Measurements from ENCODE around the gene NAA25. TPM values are rescaled to one million over a fixed set of nuclear protein-coding genes. Genes with fewer than 3 reads are reported as not detected.
A peak's percentile ranks its signal among the peaks of the same experiment; 100 is the strongest.

NAA25 gene
- total RNA-seq, 2 donors from 2014 or later, result 15.5 to 24.0 TPM

GRCh38 chr12:112031472-112031871 lies 77.1 kb downstream of the NAA25 start:
- Histone ChIP-seq H3K27me3 (replicated peaks; ENCODE audit: insufficient read depth) (no peaks in the 10 kb centered on the region), H3K4me3 (no peak overlapping the region), H3K27ac (no peak overlapping the region), H3K9me3 (no peaks in the 10 kb centered on the region), H3K4me1 (replicated peaks) (no peaks in the 10 kb centered on the region), H3K36me3 (peaks cover 0 to 4% of the 10 kb centered on the region in 2 donors)
- no peak for DNase-seq (ENCODE audit: low spot score)
- 88% methylated on average over 2 of the region's 2 CpGs for WGBS
- intact Hi-C loops (cut with DNase I), result no loop called here
- TF ChIP-seq POLR2AphosphoS5 (IDR thresholded peaks at IDR 0.05), result no peak
- TF ChIP-seq POLR2A (IDR thresholded peaks at IDR 0.05), result no peak
- TF ChIP-seq, protein P1, sequence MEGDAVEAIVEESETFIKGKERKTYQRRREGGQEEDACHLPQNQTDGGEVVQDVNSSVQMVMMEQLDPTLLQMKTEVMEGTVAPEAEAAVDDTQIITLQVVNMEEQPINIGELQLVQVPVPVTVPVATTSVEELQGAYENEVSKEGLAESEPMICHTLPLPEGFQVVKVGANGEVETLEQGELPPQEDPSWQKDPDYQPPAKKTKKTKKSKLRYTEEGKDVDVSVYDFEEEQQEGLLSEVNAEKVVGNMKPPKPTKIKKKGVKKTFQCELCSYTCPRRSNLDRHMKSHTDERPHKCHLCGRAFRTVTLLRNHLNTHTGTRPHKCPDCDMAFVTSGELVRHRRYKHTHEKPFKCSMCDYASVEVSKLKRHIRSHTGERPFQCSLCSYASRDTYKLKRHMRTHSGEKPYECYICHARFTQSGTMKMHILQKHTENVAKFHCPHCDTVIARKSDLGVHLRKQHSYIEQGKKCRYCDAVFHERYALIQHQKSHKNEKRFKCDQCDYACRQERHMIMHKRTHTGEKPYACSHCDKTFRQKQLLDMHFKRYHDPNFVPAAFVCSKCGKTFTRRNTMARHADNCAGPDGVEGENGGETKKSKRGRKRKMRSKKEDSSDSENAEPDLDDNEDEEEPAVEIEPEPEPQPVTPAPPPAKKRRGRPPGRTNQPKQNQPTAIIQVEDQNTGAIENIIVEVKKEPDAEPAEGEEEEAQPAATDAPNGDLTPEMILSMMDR (IDR thresholded peaks at IDR 0.05), result no peak

DNA sequence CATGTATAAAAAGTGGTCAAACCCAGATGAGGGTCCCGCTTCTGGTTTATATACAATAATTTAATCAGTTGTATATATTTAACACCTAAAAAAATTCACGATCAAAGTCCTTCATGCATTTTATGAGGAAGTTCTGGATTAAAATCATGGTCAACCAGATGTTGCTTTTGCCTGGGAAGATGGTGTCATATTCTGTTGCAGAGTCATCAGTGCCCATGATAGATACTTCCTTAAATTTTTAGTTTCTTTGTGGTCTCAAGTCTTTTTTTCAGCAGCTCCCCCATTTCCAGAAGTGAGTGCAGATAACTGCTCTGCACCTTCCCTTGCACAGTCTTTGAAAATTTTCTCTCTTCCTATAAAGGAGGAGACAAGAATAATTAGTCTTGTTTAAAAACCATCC lies 79.3 kb downstream of the NAA25 start:
- 94% methylated on average over 2 of the region's 2 CpGs for WGBS
- H3K4me1 ChIP-seq (replicated peaks), result no peaks in the 10 kb centered on the region
- intact Hi-C loops (cut with DNase I), result no loop called here
- no peaks in the 10 kb centered on the region for H3K27me3 ChIP-seq (replicated peaks; ENCODE audit: insufficient read depth)
- peaks cover 0 to 4% of the 10 kb centered on the region in 2 donors for H3K36me3 ChIP-seq
- no peak for DNase-seq (ENCODE audit: low spot score)
- H3K4me3 ChIP-seq, result no peak overlapping the region
- H3K27ac ChIP-seq, result no peak overlapping the region
- TF ChIP-seq, protein P1 (IDR thresholded peaks at IDR 0.05), result no peak
- TF ChIP-seq POLR2A (IDR thresholded peaks at IDR 0.05) (no peak), POLR2AphosphoS5 (IDR thresholded peaks at IDR 0.05) (no peak)
- no peaks in the 10 kb centered on the region for H3K9me3 ChIP-seq

- Histone ChIP-seq H3K4me3 (no peak overlapping the region), H3K36me3 (peaks cover 0 to 4% of the 10 kb centered on the region in 2 donors), H3K27me3 (replicated peaks; ENCODE audit: insufficient read depth) (no peaks in the 10 kb centered on the region), H3K27ac (no peak overlapping the region), H3K9me3 (no peaks in the 10 kb centered on the region), H3K4me1 (replicated peaks) (no peaks in the 10 kb centered on the region)
- TF ChIP-seq POLR2AphosphoS5 (IDR thresholded peaks at IDR 0.05) (no peak), POLR2A (IDR thresholded peaks at IDR 0.05) (no peak)
- TF ChIP-seq, protein P1 (IDR thresholded peaks at IDR 0.05), result no peak
- DNase-seq (ENCODE audit: low spot score), result no peak
- intact Hi-C loops (cut with DNase I), result no loop called here
- 81% methylated on average over 4 of the region's 4 CpGs for WGBS
These were observed 82.7 kb downstream of the NAA25 start for GRCh38 chr12:112025808-112026375.

GRCh38 chr12:112023759-112024396 lies 84.7 kb downstream of the NAA25 start:
- 52% methylated on average over 4 of the region's 4 CpGs for WGBS
- no peak for DNase-seq (ENCODE audit: low spot score)
- H3K4me3 ChIP-seq, result no peak overlapping the region
- TF ChIP-seq, protein P1 (IDR thresholded peaks at IDR 0.05), result no peak
- peak; percentile 64 for TF ChIP-seq POLR2AphosphoS5 (IDR thresholded peaks at IDR 0.05)
- peaks cover 0 to 4% of the 10 kb centered on the region in 2 donors for H3K36me3 ChIP-seq
- intact Hi-C loops (cut with DNase I), result no loop called here
- no peaks in the 10 kb centered on the region for H3K4me1 ChIP-seq (replicated peaks)
- no peaks in the 10 kb centered on the region for H3K9me3 ChIP-seq
- H3K27me3 ChIP-seq (replicated peaks; ENCODE audit: insufficient read depth), result no peaks in the 10 kb centered on the region
- H3K27ac ChIP-seq, result peak overlapping the region; percentile 10 to 34

Measured in prostate gland (tissue), 2 donors.